CD4-positive, alpha-beta T cell (primary cell): ENCODE results near the gene ASB8. TPM values are rescaled to one million over a fixed set of nuclear protein-coding genes. Genes with fewer than 3 reads are reported as not detected.
A peak's percentile ranks its signal among the peaks of the same experiment; 100 is the strongest.

Experiments
- ATAC-seq: fragments of 200-7000 bp; cut with Tn5 transposase; one replicate; pipeline ENCODE4 v1.10.0; 2022; ENCODE audit warnings: mild to moderate bottlenecking; ENCODE audit not compliant: poor library complexity
- CTCF ChIA-PET: fragments of 350-600 bp; sonication (Branson Sonifier 250); formaldehyde crosslinking; loops from one replicate; lab custom pipeline; 2021; ENCODE audit warnings: antibody characterized with exemption, inconsistent platforms; lab: Charles Lee
- POLR2A ChIA-PET: fragments of 350-600 bp; sonication (Branson Sonifier 250); formaldehyde crosslinking; loops from one replicate; lab custom pipeline; 2021; ENCODE audit warnings: antibody characterized with exemption, inconsistent platforms; lab: Charles Lee
- DNase-seq, 14 experiments: peaks; one replicate each; pipeline ENCODE4 v3.0.0-alpha.2; 2013 to 2020; ENCODE audit warnings: mixed read lengths in 2 of 14
- H3K27ac ChIP-seq, 2 donors: one replicate each; pipeline versions ENCODE4 v1.5.1 to v1.7.0; 2013; ENCODE audit warnings: low read length in 2 of 2, low read depth in 1 of 2, mild to moderate bottlenecking in 1 of 2
- H3K27me3 ChIP-seq, 2 experiments: 1 replicate in 1 of 2; 2 replicates in 1 of 2; pipeline versions ENCODE4 v1.6.1 to v1.7.0; 2013; ENCODE audit warnings: low read length in 2 of 2, control low read depth in 1 of 2, mild to moderate bottlenecking in 1 of 2, moderate library complexity in 1 of 2; ENCODE audit not compliant: insufficient read depth in 2 of 2, control insufficient read depth in 1 of 2
- H3K36me3 ChIP-seq: one replicate; pipeline ENCODE4 v1.6.1; 2013; ENCODE audit warnings: low read length, control low read depth; ENCODE audit not compliant: insufficient read depth
- H3K4me1 ChIP-seq: one replicate; pipeline ENCODE4 v1.6.1; 2013; ENCODE audit warnings: low read length, control low read depth; ENCODE audit not compliant: insufficient read depth
- H3K4me3 ChIP-seq: one replicate; pipeline ENCODE4 v1.5.1; 2013; ENCODE audit warnings: mild to moderate bottlenecking, low read length, moderate library complexity
- H3K9me3 ChIP-seq, 2 experiments: 1 replicate in 1 of 2; 2 replicates in 1 of 2; pipeline versions ENCODE4 v1.6.1 to v1.7.0; 2013; ENCODE audit warnings: low read length in 2 of 2, mild to moderate bottlenecking in 2 of 2, control low read depth in 1 of 2, moderate library complexity in 1 of 2; ENCODE audit not compliant: control insufficient read depth in 1 of 2, insufficient read depth in 1 of 2
- H3K27ac Mint-ChIP-seq: one replicate; pipeline ENCODE4 v1.8.0; 2020; ENCODE audit warnings: mixed read lengths
- H3K27me3 Mint-ChIP-seq: one replicate; pipeline ENCODE4 v1.8.0; 2021; ENCODE audit warnings: mixed read lengths
- H3K36me3 Mint-ChIP-seq: one replicate; pipeline ENCODE4 v1.8.0; 2021; ENCODE audit warnings: low read depth, mixed read lengths
- H3K4me1 Mint-ChIP-seq: one replicate; pipeline ENCODE4 v1.8.0; 2021; ENCODE audit warnings: low read depth, mixed read lengths
- H3K4me3 Mint-ChIP-seq: one replicate; pipeline ENCODE4 v1.8.0; 2020; ENCODE audit warnings: mild to moderate bottlenecking, mixed read lengths
- H3K9me3 Mint-ChIP-seq: one replicate; pipeline ENCODE4 v1.8.0; 2020; ENCODE audit warnings: mixed read lengths
- intact Hi-C, 2 experiments: fragments of 100-400 bp; cut with DNase I in 1 of 2; cut with micrococcal nuclease in 1 of 2; formaldehyde crosslinking; loops; one replicate each; pipeline versions ENCODE4 v1.15.1 to v1.9.0; 2023 to 2025; cut with DNase I, micrococcal nuclease
- total RNA-seq, 174 experiments: library from RNA in 2 of 174; stranded (reverse) in 2 of 174; gene quantifications; one replicate each; pipeline ENCODE4 v1.2.3 and lab custom pipeline; 2021 to 2026
- TF ChIP-seq, protein P1 (sequence below): fragments of 200-600 bp; IDR thresholded peaks from one replicate; pipeline ENCODE4 v1.8.0; 2022; ENCODE audit warnings: antibody characterized with exemption, mild to moderate bottlenecking

ASB8 gene
- total RNA-seq, 2 experiments from 2014 or later = 50.9 TPM

DNA sequence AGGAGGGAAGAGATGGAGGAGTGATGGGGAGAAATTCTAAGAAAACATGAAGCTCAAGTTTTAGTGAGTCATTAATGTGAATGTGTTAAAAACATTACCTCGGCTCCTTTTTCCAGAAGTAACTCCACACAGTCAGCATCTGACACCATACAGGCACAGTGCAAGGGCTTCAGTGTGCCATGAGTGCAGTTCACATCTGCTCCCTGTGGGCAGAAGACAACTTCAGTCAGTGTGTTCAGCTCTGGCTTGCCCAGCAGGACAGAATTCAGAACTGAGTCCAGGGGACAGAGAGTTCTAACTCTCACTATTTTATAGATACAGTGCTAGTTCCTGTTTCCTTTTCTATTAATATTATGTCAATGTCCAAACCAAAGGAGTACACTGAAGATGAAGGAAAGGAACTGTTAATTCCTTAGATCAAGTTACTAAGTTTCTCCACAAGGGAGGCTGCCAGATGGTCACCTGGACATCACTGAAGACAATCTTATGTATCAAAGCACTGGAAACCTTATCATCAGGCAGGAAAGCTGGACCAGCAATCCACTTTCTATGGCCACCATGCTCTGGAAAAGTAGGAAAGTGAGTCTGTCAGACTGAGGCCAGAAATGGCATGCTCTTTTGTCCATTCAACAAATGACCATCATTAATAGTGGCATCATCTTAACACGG is 6.1 kb downstream of the ASB8 start:
- intact Hi-C loops = no loop called here
- ChIA-PET POLR2A (no interaction called here), CTCF (interaction anchor here (1.3 to 1.4 kb wide), 2 partner anchors 32 kb away, joined by 3 to 4 read pairs; partner anchors contain the start of genes CCDC184 and PFKM)
- no peak overlapping the region for H3K4me3 Mint-ChIP-seq
- H3K36me3 Mint-ChIP-seq = peaks cover 78% of the 10 kb centered on the region
- peaks cover 23% of the 10 kb centered on the region for H3K4me1 Mint-ChIP-seq
- H3K27ac ChIP-seq = no peak overlapping the region
- TF ChIP-seq, protein P1, sequence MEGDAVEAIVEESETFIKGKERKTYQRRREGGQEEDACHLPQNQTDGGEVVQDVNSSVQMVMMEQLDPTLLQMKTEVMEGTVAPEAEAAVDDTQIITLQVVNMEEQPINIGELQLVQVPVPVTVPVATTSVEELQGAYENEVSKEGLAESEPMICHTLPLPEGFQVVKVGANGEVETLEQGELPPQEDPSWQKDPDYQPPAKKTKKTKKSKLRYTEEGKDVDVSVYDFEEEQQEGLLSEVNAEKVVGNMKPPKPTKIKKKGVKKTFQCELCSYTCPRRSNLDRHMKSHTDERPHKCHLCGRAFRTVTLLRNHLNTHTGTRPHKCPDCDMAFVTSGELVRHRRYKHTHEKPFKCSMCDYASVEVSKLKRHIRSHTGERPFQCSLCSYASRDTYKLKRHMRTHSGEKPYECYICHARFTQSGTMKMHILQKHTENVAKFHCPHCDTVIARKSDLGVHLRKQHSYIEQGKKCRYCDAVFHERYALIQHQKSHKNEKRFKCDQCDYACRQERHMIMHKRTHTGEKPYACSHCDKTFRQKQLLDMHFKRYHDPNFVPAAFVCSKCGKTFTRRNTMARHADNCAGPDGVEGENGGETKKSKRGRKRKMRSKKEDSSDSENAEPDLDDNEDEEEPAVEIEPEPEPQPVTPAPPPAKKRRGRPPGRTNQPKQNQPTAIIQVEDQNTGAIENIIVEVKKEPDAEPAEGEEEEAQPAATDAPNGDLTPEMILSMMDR = no peak
- peaks cover 70% of the 10 kb centered on the region for H3K36me3 ChIP-seq
- H3K9me3 ChIP-seq = no peaks in the 10 kb centered on the region
- ATAC-seq (no peak), DNase-seq (no peak)
- H3K4me1 ChIP-seq = peaks cover 1% of the 10 kb centered on the region
- H3K27ac Mint-ChIP-seq = no peak overlapping the region
- H3K9me3 Mint-ChIP-seq = no peaks in the 10 kb centered on the region
- no peak overlapping the region for H3K4me3 ChIP-seq
- H3K27me3 Mint-ChIP-seq = no peaks in the 10 kb centered on the region
- H3K27me3 ChIP-seq = no peaks in the 10 kb centered on the region

DNA sequence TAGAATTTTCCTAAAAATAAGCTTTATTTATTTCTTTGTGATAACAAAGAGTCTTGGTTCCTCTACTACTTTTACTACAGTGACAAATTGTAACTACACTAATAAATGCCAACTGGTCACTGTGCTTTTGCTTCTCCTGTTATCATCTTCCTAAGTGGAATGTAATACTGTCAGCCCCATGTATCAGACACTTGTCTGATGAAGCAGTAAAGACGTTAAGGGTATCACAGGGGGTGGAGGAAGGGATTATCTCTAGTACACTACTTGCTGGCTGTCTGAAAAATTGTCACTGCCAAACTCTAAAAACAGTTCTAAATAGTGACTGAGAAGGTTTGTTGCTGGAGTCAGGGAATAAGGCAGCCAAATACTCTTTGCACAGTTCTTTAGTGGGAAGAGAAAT is 11.3 kb downstream of the ASB8 start:
- ChIA-PET CTCF (interaction anchor here (0.9 to 1.0 kb wide), 2 partner anchors 19 to 58 kb away, joined by 3 read pairs; no protein-coding TSS in a partner anchor), POLR2A (no interaction called here)
- TF ChIP-seq, protein P1 = no peak
- DNase-seq = no peak
- no peaks in the 10 kb centered on the region for H3K9me3 ChIP-seq
- no peak overlapping the region for H3K4me3 ChIP-seq
- Mint-ChIP-seq H3K4me1 (no peaks in the 10 kb centered on the region), H3K9me3 (no peaks in the 10 kb centered on the region), H3K27me3 (no peaks in the 10 kb centered on the region), H3K27ac (no peak overlapping the region), H3K4me3 (no peak overlapping the region), H3K36me3 (peaks cover 88% of the 10 kb centered on the region)
- H3K27ac ChIP-seq = no peak overlapping the region
- ATAC-seq = no peak
- H3K4me1 ChIP-seq = no peaks in the 10 kb centered on the region
- no peaks in the 10 kb centered on the region for H3K27me3 ChIP-seq
- intact Hi-C loops = no loop called here
- H3K36me3 ChIP-seq = peaks cover 88% of the 10 kb centered on the region

DNA sequence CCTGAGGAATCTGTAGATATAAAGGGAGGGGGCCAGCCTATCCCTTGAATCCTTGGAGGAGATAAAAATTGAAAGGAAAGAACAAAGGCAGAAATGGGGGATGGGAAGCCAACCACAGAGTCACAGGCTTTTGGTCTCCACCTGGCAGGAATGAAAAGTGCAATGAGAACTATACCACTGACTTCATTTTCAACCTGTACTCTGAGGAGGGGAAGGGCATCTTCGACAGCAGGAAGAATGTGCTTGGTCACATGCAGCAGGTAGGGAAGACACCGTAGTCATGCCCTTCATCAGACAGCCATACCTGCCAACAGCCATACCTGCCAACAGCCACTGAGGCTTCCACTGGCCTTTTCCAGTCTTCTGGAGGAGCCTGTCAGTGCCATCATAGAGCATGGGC is 13.4 kb downstream of the ASB8 start:
- Histone ChIP-seq H3K4me1 (no peaks in the 10 kb centered on the region), H3K9me3 (no peaks in the 10 kb centered on the region), H3K27ac (no peak overlapping the region), H3K36me3 (peaks cover 74% of the 10 kb centered on the region), H3K27me3 (no peaks in the 10 kb centered on the region), H3K4me3 (no peak overlapping the region)
- intact Hi-C loops = no loop called here
- ChIA-PET POLR2A (no interaction called here), CTCF (interaction anchor here (2.1 kb wide), 1 partner anchor 14 kb away, joined by 5 read pairs; the partner anchor contains the start of gene ASB8)
- peak overlapping the region; percentile 31 for H3K27ac Mint-ChIP-seq
- DNase-seq = no peak
- no peaks in the 10 kb centered on the region for H3K27me3 Mint-ChIP-seq
- H3K9me3 Mint-ChIP-seq = no peaks in the 10 kb centered on the region
- peaks cover 72% of the 10 kb centered on the region for H3K36me3 Mint-ChIP-seq
- TF ChIP-seq, protein P1 = no peak
- no peak for ATAC-seq
- H3K4me3 Mint-ChIP-seq = no peak overlapping the region
- H3K4me1 Mint-ChIP-seq = no peaks in the 10 kb centered on the region
